Neuron (in vitro differentiated cells): Measurements from ENCODE around the gene RAB20.

ENCODE experiments used
- H2AFZ ChIP-seq: one replicate; pipeline ENCODE4 v1.6.1; 2013; ENCODE audit warnings: low read depth, mild to moderate bottlenecking, inconsistent platforms, low read length, moderate library complexity
- H3K27me3 ChIP-seq: one replicate; pipeline ENCODE4 v1.6.1; 2013; ENCODE audit warnings: low read length; ENCODE audit not compliant: insufficient read depth
- H3K36me3 ChIP-seq: one replicate; pipeline ENCODE4 v1.6.1; 2013; ENCODE audit warnings: low read length; ENCODE audit not compliant: insufficient read depth
- H3K4me1 ChIP-seq: one replicate; pipeline ENCODE4 v1.6.1; 2013; ENCODE audit warnings: low read length; ENCODE audit not compliant: insufficient read depth
- H3K4me3 ChIP-seq: 2 replicates; pipeline ENCODE4 v1.5.1; 2013; ENCODE audit warnings: mild to moderate bottlenecking, low read length, moderate library complexity
- H3K9me3 ChIP-seq: one replicate; pipeline ENCODE4 v1.6.1; 2013; ENCODE audit warnings: low read length

RAB20 gene

DNA sequence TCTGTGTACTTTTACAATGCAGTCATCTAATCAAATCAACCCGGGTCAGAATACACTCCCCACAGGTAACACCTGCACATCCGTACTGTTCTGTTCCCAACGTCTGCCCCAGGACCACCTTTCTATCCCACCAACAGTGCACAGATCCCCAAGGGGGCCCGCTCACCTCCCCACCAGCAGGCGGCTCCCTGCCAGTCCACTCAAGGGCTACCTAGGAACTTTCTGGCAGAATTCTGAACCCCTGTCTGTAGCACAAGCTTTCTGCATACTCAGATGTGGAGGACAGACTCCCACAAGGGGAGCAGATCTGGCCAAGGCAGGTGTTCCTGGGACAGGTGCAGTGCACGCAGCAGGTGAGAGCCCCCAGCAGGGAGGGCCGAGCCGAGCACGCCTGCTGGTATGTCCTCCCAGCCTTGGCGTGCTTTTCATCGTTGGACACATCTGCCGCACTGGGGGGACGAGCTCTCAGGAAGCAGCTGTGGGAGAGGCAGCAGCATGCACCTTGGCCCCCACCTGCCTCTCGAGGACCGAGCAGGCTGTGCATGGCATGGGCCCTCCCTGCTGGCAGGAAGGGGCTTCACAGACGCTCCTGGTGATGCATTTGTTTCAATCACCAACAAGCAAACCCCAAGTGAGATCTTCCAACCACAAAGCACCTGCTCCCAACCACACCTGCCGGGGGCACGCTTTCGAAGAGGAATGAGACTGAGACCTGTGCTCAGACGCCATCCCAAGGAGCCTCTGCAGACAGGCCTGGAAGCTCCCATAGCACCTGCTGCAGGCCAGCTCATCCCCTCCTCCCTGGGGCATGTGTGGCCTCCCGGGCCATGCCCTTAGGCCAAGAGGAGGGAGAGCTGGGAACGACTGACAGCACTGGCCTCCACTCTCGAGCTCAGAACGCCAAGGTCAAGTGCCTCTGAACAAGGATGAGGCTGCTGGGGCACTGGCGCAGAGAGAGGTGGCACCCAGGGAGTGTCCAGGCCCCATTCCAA lies 35.9 kb downstream of the RAB20 start:
- H3K36me3 ChIP-seq, result no peaks in the 10 kb centered on the region
- H2AFZ ChIP-seq, result no peak overlapping the region

DNA sequence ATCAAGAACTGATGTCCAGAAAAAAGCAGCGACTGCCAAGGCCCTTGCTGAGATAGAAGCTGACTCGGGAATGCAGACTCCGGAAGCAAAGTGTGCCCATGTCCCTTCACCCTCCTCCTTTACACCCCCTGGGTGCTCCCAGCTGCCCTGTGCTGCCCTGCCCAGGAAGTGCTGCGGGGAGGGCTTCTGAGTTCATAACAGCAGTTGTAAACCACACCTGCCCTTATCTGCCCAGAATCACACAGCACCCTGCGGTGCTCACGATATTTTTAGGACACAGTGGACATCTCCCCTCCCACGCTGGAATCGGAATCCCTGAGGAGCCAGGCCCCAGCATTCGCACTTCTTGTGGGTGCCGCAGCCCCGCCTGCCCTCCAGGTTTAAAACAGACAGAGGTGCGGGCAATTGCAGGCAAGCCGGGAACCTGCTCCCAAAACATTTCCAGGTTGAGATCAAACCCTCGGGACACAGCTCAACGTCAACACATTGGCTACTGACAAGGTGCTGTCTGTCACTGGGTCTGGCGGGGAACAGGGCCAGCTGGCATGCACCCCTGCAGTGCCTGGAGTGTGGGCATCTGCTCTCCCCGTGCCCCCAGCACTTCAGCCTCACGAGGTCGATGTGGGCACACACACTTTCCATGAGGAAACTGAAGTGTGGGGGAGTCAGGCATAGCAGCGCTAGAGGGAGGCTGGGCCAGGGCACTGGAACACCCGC lies 36.8 kb downstream of the RAB20 start:
- no peaks in the 10 kb centered on the region for H3K9me3 ChIP-seq
- no peaks in the 10 kb centered on the region for H3K27me3 ChIP-seq
- no peak overlapping the region for H3K4me3 ChIP-seq
- H3K4me1 ChIP-seq, result peaks cover 5% of the 10 kb centered on the region
- H2AFZ ChIP-seq, result no peak overlapping the region
- no peaks in the 10 kb centered on the region for H3K36me3 ChIP-seq

More for the DNA sequence above, 35.9 kb downstream of the RAB20 start:
- no peak overlapping the region for H3K4me3 ChIP-seq
- H3K9me3 ChIP-seq, result no peaks in the 10 kb centered on the region
- no peaks in the 10 kb centered on the region for H3K27me3 ChIP-seq
- peaks cover 7% of the 10 kb centered on the region for H3K4me1 ChIP-seq

DNA sequence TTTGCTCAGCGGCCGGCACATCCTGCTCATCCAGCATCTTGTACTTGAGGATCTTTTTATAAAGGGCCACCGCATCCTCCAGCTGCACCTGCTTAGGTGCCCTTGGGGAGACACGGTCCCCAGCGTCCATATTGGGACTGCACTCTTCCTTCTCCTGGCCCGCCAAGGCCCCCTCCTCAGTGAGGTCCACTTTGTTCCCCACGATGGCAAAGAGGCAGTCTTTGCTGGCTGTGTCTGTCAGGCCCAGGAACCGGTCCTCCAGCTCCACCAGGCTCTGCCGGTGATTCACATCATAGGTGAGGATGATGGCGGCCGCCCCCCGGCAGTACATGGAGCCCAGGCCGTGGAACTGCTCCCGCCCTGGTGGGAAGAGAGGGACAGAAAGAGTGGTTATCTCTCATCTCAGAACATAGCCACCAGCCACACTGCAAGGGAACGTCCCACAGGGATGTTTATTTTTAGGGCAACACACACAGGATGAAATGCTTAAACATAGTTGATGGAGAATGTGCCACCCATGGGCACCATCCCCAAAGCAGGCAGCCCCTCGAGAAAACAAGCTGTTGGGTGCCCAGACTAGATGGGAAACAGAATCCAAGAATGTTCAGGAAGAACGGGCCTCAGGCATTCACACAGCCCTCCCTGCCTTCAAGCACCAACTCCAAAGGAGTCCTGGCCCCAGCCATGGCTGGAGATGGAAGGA lies 37.5 kb downstream of the RAB20 start:
- no peaks in the 10 kb centered on the region for H3K27me3 ChIP-seq
- no peak overlapping the region for H3K4me3 ChIP-seq
- no peaks in the 10 kb centered on the region for H3K4me1 ChIP-seq
- no peak overlapping the region for H2AFZ ChIP-seq
- no peaks in the 10 kb centered on the region for H3K36me3 ChIP-seq
- no peaks in the 10 kb centered on the region for H3K9me3 ChIP-seq

DNA sequence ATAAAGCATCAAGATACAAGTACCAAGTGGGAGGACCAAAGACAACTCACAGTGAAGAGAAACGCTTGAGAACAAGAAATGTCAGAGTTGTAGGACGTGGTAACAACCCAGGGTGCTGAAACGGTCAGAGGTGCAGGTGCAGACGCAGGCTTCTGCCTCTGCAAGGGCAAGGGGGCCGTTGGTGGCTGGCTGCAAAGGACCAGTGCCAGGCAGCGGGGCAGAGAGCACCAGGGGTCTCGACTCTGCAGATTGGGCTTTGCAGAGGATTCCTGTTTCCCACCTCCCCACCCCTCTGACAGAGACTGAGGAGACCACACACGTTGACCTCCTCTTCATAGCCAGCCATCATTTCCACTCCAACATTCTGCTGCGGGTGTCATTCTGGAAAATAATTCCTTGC lies 38.3 kb downstream of the RAB20 start:
- no peaks in the 10 kb centered on the region for H3K4me1 ChIP-seq
- H3K27me3 ChIP-seq, result no peaks in the 10 kb centered on the region
- no peaks in the 10 kb centered on the region for H3K36me3 ChIP-seq
- no peaks in the 10 kb centered on the region for H3K9me3 ChIP-seq
- H3K4me3 ChIP-seq, result no peak overlapping the region
- no peak overlapping the region for H2AFZ ChIP-seq

DNA sequence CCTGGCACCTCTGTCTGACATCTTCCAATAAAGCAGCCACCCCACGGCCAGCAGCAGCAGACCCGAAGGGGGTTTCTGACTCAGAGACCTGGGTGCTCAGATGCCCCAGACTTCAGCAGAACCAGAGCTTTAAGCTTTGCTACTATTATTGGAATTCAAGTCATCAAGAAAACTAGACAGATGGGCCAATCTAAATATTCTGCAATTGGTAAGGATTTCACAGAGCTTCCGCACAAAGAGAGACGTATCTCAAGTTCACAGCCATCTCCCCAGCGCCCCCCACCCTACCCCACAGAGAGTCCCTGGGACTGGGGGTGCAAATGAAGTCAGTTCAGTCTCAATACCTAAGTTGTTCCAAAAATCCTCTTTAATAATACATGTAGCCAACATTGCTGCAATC lies 38.8 kb downstream of the RAB20 start:
- Histone ChIP-seq H3K4me1 (no peaks in the 10 kb centered on the region), H3K27me3 (no peaks in the 10 kb centered on the region), H3K9me3 (no peaks in the 10 kb centered on the region)

DNA sequence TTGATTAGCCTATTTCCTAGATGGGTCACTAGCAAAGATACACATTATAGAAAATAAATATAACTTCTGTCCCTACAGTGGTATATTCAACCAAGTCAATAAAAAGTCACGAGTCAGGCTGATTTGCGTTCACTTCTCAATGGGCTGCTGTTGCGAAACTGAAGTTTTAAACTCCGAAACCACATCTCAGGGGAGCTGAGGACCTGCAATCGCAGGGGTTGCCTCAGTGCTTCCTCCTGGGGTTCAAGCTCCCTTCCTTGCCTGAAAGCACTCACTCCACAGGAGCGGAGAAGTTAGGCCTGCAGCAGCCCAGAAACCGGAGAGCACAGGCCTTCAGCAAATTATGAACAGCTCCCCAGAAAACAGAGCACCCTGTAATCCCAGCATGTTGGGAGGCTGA lies 39.6 kb downstream of the RAB20 start:
- Histone ChIP-seq H2AFZ (no peak overlapping the region), H3K4me1 (no peaks in the 10 kb centered on the region), H3K36me3 (no peaks in the 10 kb centered on the region)

More for the DNA sequence above, 38.8 kb downstream of the RAB20 start:
- no peak overlapping the region for H3K4me3 ChIP-seq
- H3K36me3 ChIP-seq, result no peaks in the 10 kb centered on the region
- no peak overlapping the region for H2AFZ ChIP-seq

DNA sequence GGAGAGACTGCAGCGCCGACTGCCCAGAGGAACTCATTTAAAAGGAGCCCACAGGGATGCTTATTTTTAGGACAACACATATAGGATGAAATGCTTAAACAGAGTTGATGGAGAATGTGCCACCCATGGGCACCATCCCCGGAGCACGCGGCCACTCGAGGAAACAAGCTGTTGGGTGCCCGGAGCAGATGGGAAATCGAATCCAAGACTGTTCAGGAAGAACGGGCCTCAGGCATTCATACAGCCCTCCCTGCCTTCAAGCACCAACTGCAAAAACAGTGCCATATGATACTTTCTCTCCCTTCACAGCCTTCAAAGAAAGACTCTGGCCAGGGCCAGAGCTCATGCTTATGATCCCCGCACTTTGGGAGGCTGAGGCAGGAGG lies 40.2 kb downstream of the RAB20 start:
- H3K4me3 ChIP-seq, result no peak overlapping the region
- H3K9me3 ChIP-seq, result no peaks in the 10 kb centered on the region
- no peaks in the 10 kb centered on the region for H3K4me1 ChIP-seq
- H3K36me3 ChIP-seq, result no peaks in the 10 kb centered on the region
- no peak overlapping the region for H2AFZ ChIP-seq
- no peaks in the 10 kb centered on the region for H3K27me3 ChIP-seq

More for the DNA sequence above, 39.6 kb downstream of the RAB20 start:
- H3K27me3 ChIP-seq, result no peaks in the 10 kb centered on the region
- H3K4me3 ChIP-seq, result no peak overlapping the region
- H3K9me3 ChIP-seq, result no peaks in the 10 kb centered on the region

DNA sequence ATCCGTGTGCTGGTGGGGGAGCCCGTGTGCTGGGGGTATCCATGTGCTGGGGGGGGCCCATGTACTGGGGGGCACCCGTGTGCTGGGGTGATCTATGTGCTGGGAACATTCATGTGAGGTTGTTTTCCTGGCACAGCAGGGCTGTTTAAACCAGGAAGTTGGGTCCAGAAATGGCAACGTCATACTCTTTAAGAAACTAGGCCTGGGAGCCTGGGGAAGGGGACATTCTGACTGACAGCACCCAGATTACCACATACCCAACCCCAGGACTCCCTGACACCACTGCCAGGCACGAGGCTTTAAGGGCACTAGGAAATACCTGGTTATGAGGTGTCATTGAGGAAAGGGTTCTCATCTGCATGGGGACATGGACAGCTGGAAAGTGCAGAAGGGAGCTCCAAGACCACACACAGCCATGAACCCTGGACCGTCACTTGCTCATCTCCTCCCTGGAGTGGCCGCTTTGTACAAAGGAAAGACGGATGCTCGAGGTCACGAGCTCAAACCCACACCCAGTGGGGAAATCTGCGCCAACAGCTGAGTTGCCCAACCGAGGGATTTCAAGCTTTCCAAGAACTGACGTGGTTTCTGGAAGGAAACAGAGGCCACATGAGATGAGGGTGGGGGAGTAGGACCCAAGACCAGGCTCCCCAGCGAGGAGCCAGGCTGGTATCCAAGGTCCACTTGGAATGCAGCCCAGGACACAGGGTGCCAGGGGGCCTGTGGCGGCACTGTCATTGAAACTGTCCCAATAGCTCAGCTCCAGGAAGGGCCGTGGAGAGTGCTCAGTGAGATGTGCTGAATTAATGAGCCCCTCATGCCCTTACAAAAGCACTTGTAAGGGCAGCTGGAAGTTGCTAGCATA lies 40.9 kb downstream of the RAB20 start:
- Histone ChIP-seq H3K4me1 (no peaks in the 10 kb centered on the region), H3K4me3 (no peak overlapping the region), H2AFZ (no peak overlapping the region), H3K9me3 (no peaks in the 10 kb centered on the region), H3K36me3 (no peaks in the 10 kb centered on the region), H3K27me3 (no peaks in the 10 kb centered on the region)

DNA sequence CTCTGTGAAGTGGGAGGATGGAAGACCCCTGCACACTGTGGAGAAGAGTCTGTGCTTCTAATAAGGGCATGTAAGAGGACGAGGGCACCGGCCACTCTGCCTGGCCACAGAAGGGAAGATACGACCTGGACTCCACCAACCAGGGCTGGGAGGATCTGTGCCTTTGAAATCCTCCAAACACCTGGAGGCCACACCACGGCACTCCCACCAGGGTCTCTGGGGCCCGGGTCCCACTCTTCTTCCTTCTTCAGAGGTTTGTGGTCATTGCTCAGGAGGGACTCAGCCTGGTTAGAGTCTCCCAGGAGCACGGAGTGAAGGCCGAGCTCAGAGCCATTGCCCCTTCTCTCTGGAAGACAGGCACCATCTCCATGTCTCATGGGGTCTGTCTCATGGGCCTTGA lies 42.0 kb downstream of the RAB20 start:
- Histone ChIP-seq H3K9me3 (peaks cover 3% of the 10 kb centered on the region), H3K27me3 (no peaks in the 10 kb centered on the region), H3K4me1 (no peaks in the 10 kb centered on the region), H2AFZ (no peak overlapping the region), H3K4me3 (no peak overlapping the region), H3K36me3 (peaks cover 3% of the 10 kb centered on the region)

DNA sequence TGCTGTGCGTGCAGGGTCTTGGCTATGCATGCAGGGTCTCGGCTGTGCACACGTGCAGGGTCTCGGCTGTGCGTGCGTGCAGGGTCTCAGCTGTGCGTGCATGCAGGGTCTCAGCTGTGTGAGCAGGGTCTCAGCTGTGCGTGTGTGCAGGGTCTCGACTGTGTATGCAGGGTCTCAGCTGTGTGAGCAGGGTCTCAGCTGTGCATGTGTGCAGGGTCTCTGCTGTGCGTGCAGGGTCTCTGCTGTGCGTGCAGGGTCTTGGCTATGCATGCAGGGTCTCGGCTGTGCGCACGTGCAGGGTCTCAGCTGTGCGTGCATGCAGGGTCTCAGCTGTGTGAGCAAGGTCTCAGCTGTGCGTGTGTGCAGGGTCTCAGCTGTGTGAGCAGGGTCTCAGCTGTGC lies 42.5 kb downstream of the RAB20 start:
- H3K4me3 ChIP-seq, result no peak overlapping the region
- no peaks in the 10 kb centered on the region for H3K4me1 ChIP-seq
- no peak overlapping the region for H2AFZ ChIP-seq
- no peaks in the 10 kb centered on the region for H3K27me3 ChIP-seq
- peaks cover 8% of the 10 kb centered on the region for H3K36me3 ChIP-seq
- H3K9me3 ChIP-seq, result peaks cover 7% of the 10 kb centered on the region

DNA sequence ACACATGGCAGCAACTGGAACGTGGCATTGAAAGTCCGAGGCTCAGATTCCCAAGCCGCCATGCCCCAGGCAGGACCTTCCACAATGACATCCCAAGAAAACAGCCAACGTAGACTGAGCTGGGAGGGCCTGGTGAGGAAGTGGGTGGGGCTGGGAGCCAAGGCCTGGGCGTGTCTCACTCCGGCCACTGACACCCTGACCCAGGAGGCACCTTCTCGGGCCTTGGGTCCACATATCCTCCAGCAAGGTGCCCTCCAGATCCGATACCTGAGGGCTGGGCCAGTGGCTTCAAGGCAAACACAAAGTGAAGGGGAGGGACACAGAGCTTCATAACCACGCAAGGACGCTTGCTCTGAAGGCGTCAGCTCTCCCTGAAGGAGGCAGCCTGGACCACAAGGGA lies 43.0 kb downstream of the RAB20 start:
- Histone ChIP-seq H3K9me3 (peaks cover 10% of the 10 kb centered on the region), H3K4me3 (no peak overlapping the region), H2AFZ (no peak overlapping the region), H3K27me3 (no peaks in the 10 kb centered on the region), H3K36me3 (peaks cover 12% of the 10 kb centered on the region), H3K4me1 (no peaks in the 10 kb centered on the region)

DNA sequence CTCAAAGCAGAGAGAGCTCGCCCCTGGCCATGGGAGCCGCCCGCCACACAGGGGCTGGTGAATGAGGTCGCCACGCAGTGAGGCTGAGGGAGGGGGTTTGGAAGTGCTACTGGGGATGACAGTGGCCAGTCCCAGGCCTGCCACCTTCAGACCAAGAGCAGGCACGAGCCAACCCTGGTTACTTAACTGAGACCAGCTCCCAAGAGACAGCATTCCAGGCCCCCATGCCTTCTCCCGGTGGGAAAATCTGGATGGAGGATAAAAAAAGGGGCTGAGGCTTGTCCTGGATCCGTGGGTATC lies 43.3 kb downstream of the RAB20 start:
- Histone ChIP-seq H2AFZ (no peak overlapping the region), H3K27me3 (no peaks in the 10 kb centered on the region), H3K4me1 (no peaks in the 10 kb centered on the region), H3K9me3 (peaks cover 10% of the 10 kb centered on the region), H3K4me3 (no peak overlapping the region), H3K36me3 (peaks cover 12% of the 10 kb centered on the region)
